CD4-positive, alpha-beta T cell treated with Interleukin-2 at 100 ng/mL for 4 hours (primary cell): ENCODE measurements around the gene ZYG11B.
"Not testable (repeated sequence)": the region's sequence is repeated elsewhere in the genome, so short reads cannot be mapped to it uniquely, and the experiment has no call there.

Source experiments
- DNase-seq: peaks from one replicate; pipeline ENCODE4 v3.0.0-alpha.2; 2020; ENCODE audit warnings: low spot score

ZYG11B gene

GRCh38 chr1:52852854-52853253 is 126.6 kb downstream of the ZYG11B start:
- DNase-seq = no peak

DNA sequence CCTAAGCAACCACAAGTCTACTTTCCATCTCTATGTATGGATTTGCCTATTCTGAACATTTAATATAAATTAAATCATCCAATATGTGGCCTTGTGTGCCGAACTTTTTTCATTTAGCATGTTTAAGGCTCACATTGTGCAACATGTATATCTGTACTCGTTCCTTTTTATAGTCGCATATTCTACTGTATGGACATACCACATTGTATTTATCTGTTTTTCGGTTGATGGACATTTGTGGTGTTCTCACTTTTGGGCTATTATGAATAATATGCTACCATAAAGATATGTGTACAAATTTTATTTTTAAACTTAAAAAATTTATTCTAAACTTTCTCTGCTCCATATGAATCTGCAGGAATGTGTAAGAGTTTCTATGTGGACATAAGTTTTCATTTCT is 129.3 kb downstream of the ZYG11B start:
- no peak for DNase-seq

DNA sequence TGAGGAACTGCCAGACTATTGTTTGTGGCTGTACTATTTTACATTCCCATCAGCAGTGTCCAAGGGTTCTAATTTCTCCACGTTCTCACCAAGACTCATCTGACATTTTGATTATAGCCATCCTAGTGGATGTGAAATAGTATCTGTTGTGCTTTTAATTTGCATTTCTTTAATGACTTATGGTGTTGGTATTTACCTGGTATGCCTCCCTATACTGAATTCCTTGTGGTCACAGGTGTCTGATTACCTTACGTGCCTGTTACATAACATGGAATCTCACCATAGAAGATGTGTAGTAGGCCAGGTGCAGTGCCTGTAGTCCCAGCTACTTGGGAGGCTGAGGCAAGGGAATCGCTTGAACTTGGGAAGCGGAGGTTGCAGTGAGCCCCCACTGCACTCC is 129.8 kb downstream of the ZYG11B start:
- DNase-seq = no peak

DNA sequence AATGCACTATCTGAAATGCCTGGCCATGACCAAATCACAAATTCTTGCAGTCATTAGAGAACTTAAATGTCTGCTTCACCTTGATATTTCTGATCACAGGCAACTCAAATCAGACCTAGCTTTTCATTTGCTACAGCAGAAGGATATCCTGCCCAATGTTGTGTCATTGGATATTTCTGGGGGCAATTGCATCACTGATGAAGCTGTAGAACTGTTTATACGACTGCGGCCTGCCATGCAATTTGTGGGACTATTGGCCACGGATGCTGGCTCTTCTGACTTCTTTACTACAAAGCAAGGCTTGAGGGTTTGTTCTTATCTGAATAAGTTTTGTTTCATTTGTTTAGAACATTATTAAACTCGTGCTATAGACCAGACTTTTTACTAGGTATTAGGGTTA is 131.2 kb downstream of the ZYG11B start:
- no peak for DNase-seq

DNA sequence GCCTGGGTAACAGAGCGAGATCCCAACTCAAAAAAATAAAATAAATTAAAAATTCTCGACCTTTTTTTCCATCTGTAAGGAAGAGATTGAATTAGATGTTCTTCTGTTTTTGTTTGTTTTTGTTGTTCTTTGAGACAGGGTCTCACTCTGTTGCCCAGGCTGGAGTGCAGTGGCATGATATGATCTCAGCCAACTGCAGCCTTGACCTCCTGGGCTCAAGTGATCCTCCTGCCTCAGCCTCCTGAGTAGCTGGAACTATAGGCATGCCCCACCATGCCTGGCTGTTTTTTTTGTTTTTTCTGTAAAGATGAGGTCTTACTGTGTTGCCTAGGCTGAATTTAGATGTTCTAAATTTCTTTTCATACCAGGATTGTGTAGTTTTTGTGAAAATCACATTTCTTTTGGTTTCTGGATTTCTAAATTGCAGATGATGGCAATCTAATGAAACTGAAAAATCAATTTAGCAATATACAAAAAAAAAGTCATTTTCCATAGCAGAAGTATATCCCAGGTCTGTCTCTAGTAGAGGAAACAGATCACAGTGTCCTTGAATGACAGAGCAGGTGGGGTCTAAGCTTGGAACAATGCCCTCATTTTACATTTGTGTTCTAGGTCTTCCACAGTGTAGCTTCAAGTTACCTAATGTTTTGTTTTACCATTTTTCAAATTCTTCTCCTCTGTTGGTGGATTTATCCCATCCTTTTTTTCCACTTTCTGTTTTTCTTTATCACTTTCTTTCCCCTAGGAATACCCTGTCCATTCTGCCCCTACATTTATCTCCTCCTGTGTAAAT is 136.6 kb downstream of the ZYG11B start:
- DNase-seq = no peak

DNA sequence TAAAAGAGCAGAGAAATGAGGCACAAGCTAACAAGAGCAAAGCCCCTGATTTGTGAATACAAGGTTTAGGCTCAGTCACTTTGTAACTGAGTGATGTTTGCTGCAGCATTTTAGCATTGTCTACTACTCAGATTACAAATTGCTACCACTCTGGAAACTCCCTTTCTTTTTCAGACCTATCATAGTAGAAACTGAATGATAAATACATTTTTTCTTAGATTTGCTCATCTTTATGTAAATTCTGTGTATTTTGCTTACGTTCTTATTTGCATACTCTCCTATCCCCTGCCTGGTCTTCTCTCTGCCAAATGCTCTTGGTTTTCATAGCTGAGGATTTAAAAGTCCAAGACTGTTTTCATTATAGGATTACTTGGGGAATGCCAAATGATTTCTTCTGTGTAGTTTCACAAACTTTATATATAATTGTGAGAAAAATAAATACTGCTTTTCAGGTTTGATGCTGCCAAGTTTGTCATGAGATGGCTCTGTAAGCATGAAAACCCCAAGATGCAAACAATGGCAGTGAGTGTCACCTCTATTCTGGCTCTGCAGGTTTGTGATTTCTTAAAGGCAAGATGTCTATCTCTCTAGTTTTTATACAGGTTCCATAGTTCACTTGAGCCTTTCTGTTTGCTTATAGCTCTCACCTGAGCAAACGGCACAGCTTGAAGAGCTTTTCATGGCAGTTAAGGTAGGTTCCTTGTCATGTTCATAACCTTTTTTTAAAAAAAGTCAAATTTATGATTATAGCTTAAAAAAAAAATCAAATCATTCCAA is 141.0 kb downstream of the ZYG11B start:
- no peak for DNase-seq

DNA sequence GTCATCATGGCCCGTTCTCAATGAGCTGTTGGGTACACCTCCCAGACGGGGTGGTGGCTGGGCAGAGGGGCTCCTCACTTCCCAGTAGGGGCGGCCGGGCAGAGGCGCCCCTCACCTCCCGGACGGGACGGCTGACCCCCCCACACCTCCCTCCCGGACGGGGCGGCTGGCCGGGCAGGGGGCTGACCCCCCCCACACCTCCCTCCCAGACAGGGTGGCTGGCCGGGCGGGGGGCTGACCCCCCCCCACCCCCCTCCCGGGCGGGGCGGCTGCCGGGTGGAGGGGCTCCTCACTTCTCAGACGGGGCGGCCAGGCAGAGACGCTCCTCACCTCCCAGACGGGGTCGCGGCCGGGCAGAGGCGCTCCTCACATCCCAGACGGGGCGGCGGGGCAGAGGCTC is 143.5 kb downstream of the ZYG11B start:
- not testable (repeated sequence) for DNase-seq

DNA sequence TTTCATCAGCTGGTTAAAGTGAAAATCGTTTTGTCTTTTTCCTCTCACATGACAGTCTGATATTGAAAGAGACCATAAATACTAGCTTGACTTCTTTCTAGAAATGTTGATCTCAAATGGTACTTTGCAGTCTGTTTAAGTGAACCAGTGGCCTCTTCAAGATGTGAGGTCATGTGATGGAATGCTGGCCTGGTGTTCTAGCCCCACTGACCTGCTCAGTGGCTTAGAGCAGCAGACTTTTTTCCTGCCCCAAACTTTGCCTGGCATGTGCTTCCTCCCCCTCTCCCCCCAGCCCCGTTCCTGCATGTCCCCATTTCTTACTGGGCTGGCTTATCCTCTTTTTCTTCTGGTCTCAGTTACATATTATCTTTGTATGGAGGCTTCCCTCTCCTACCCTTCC is 150.6 kb downstream of the ZYG11B start:
- no peak for DNase-seq
